GM12864 (cell line): ENCODE results near the gene GRIK3.

Experiments
- DNase-seq: peaks from one replicate; pipeline ENCODE4 v3.0.0-alpha.2; 2011; ENCODE audit warnings: low read depth
- H3K4me3 ChIP-seq: 2 replicates; pipeline ENCODE4 v1.5.1; 2011; ENCODE audit warnings: mild to moderate bottlenecking, low read depth, low read length, control low read depth
- TF ChIP-seq, protein P1 (sequence below): IDR thresholded peaks from 2 replicates; pipeline ENCODE4 v1.5.1; 2011; ENCODE audit warnings: low read depth, mild to moderate bottlenecking, moderate library complexity, low read length, control low read depth, inconsistent platforms; ENCODE audit errors: missing control alignments

Gene GRIK3

DNA sequence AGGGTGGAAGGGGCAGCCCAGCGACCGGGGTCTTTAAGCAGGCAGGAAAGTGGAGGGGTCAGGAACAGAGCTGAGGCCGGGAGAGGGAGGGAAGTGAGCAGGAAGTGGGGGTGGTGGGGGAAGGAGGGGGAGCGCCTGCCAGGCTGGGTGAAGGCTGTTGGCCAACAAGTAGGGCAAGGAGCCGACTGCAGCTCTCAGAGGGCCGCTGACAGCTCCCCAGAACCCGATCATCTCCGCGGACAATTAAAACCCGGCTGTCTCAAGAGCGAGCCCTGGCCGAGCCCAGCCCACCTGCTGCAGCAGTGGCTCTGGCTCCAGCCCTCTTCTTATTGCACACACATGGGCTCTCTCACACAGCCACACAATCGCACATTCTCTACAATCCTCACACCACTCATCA, 51.6 kb downstream of the GRIK3 start:
- H3K4me3 ChIP-seq = no peak overlapping the region
- TF ChIP-seq, protein P1, sequence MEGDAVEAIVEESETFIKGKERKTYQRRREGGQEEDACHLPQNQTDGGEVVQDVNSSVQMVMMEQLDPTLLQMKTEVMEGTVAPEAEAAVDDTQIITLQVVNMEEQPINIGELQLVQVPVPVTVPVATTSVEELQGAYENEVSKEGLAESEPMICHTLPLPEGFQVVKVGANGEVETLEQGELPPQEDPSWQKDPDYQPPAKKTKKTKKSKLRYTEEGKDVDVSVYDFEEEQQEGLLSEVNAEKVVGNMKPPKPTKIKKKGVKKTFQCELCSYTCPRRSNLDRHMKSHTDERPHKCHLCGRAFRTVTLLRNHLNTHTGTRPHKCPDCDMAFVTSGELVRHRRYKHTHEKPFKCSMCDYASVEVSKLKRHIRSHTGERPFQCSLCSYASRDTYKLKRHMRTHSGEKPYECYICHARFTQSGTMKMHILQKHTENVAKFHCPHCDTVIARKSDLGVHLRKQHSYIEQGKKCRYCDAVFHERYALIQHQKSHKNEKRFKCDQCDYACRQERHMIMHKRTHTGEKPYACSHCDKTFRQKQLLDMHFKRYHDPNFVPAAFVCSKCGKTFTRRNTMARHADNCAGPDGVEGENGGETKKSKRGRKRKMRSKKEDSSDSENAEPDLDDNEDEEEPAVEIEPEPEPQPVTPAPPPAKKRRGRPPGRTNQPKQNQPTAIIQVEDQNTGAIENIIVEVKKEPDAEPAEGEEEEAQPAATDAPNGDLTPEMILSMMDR = no peak

DNA sequence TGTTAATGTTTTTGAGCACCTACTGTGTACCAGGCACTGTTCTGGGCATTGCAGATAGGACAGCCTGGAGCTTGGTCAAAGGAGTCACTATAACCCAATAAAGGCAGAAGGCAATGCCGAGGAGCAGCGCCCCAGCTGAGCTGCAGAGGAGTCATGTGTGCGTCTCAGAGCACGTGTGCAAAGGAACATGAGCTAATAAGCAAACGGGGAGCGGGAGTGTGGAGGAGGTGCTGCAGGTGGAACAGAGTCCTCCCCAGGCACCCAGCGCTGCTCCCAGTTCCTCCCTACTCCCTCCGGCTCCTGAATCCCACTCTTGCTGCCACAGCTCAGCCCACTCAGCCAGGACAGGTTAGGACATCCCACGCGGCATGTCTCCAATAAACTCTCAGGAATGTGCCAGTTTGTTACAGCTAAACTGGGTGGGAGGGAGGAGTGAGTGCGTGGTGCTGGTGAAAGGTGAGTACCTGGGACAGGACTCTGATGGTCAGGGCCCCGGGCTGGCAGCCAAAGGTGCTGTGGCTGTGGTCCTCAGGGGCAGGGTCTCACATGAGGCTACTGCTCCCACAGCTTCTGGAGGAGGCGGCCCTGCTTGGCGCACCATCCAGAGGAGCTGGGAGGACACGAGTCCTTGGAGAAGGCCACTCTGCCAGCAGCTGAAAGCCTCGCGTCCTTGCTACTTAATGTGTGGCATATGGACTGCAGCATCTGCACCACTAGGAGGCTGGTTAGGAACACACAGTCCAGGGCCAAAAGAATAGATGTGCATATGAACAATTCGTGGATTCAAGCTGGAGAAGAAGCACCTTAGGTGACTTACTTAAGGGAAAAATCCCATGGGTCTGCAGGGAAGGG, 52.3 kb downstream of the GRIK3 start:
- no peak for DNase-seq
- TF ChIP-seq, protein P1 = no peak

More for the DNA sequence above, 51.6 kb downstream of the GRIK3 start:
- no peak for DNase-seq

DNA sequence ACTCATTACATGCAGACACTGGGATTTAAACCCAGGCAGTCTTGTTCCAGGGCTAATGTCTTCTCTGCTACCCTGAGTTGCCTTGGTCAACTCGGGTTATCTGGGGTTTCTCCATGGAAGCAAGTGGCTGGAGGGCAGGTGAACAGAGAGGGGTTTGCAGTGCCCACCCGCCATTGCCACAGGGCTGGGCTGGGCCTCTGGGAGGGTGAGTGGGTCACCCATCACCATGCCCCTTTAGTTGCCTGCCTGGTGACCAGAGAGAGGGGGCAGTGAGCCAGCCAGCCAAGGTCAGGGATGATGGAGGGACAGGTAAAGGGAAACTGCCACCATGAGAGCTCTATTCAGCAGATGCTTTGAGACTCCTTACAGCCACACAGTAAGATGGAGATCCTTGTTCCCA, 53.2 kb downstream of the GRIK3 start:
- no peak overlapping the region for H3K4me3 ChIP-seq
- TF ChIP-seq, protein P1 = no peak
- DNase-seq = no peak

More for the DNA sequence above, 52.3 kb downstream of the GRIK3 start:
- H3K4me3 ChIP-seq = no peak overlapping the region

DNA sequence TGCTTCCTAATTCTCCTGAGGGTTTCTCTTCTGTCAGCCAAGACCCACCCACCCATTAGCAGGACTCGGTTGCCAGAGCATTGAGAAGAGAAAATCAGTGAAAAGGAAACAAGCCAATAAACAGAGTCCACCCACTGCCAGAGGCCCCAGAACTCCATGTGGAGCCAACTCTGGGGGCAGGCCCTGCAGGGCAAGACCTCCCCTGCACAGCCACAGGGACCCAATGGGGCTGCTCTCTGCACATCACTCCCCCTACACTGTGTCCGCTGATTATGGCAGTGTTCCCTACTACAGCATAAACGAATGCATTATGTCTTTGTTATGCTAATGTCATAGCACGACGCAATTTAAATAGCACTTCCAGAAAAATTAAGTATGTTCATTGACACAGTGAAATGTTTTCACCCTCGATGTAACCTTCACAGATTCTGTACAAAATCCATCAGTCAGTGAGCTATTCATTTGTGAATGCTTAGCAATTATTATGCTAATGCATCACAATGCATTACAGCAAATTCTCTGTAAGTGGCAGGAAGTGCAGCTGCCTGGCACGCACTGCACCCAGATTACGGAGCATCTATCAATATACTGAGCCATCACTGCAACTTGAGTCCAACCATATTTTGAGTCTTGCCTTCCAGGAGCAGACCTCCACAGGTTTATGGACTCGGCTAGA, 56.4 kb downstream of the GRIK3 start:
- TF ChIP-seq, protein P1 = no peak
- H3K4me3 ChIP-seq = no peak overlapping the region
- no peak for DNase-seq

DNA sequence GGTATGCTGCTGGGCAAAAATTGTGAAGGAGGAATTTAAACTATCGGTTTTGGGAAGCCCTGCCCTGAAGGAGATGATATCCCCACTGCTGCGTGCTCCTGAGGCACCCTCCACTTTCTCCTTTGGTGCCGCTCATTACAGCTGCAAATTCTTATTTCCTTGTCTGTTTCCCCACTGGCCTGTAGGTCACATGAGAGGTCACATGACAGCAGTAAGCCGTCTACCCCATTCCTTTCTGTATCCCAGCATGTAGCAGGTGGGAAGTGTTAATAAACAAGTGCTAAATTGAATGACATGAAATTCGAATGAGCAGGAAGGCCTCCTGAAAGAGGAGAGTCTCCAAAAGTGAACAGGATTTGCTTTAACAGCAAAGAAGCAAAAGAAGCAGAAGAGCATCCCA, 58.7 kb downstream of the GRIK3 start:
- TF ChIP-seq, protein P1 = no peak
- no peak for DNase-seq
- no peak overlapping the region for H3K4me3 ChIP-seq

DNA sequence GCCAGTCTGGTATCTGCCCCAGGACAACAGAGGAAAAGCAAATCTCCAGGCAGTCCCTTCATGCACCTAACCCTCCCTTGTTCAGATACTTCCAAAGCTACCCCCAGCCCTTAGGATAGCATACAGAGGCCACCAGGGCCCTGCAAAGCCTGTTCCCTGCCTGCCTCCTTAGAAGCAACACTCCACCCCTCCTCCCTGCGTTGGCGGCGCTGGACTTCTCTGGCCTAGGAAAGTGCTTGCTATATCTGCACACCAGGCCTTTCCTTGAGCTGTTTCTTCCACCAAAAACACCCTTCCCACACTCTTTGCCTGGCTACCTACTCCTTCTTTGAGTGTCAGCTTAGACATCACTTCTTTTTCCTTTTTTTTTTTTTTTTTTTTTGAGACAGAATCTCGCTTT, 61.3 kb downstream of the GRIK3 start:
- H3K4me3 ChIP-seq = no peak overlapping the region
- TF ChIP-seq, protein P1 = no peak
- no peak for DNase-seq
